ENCODE measurements around the gene NNT. TPM values are rescaled to one million over a fixed set of nuclear protein-coding genes. Genes with fewer than 3 reads are reported as not detected.
A peak's percentile ranks its signal among the peaks of the same experiment; 100 is the strongest.
"Not testable (repeated sequence)": the region's sequence is repeated elsewhere in the genome, so short reads cannot be mapped to it uniquely, and the experiment has no call there.

NNT gene
- total RNA-seq, 1 donor from 2014 or later = 120 TPM

DNA sequence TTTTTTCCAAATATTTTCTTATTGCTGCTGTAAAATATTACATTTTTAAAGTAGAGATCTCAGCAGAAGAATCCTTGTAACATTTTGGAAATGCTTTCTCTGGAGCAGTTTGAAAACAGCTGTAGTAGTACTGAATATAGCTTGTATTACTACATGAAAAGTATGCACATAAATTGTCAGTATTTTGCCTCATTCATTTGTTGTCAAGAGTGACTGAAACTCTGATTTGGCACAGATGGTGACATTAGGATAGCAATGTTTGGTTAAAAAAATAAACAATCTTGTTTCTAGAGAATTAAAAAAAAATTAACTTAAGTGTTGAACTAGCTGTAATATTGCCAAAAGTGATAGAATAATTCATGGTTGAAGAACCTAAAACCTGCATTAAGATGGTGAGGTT, 90.4 kb downstream of the NNT start:
- no peak overlapping the region for H3K4me3 Mint-ChIP-seq (ENCODE audit: unreplicated experiment)
- peaks cover 5% of the 10 kb centered on the region for H3K4me1 Mint-ChIP-seq (ENCODE audit: low read depth)
- no peaks in the 10 kb centered on the region for H3K9me3 Mint-ChIP-seq (ENCODE audit: low read depth)
- no peak overlapping the region for H3K27ac Mint-ChIP-seq (ENCODE audit: unreplicated experiment)
- no peaks in the 10 kb centered on the region for H3K27me3 Mint-ChIP-seq (ENCODE audit: low read depth)
- peaks cover 16% of the 10 kb centered on the region for H3K36me3 Mint-ChIP-seq (ENCODE audit: low read depth)
- DNase-seq (ENCODE audit: low spot score) = no peak
- TF ChIP-seq, protein P1, sequence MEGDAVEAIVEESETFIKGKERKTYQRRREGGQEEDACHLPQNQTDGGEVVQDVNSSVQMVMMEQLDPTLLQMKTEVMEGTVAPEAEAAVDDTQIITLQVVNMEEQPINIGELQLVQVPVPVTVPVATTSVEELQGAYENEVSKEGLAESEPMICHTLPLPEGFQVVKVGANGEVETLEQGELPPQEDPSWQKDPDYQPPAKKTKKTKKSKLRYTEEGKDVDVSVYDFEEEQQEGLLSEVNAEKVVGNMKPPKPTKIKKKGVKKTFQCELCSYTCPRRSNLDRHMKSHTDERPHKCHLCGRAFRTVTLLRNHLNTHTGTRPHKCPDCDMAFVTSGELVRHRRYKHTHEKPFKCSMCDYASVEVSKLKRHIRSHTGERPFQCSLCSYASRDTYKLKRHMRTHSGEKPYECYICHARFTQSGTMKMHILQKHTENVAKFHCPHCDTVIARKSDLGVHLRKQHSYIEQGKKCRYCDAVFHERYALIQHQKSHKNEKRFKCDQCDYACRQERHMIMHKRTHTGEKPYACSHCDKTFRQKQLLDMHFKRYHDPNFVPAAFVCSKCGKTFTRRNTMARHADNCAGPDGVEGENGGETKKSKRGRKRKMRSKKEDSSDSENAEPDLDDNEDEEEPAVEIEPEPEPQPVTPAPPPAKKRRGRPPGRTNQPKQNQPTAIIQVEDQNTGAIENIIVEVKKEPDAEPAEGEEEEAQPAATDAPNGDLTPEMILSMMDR (IDR thresholded peaks at IDR 0.05) = no peak

DNA sequence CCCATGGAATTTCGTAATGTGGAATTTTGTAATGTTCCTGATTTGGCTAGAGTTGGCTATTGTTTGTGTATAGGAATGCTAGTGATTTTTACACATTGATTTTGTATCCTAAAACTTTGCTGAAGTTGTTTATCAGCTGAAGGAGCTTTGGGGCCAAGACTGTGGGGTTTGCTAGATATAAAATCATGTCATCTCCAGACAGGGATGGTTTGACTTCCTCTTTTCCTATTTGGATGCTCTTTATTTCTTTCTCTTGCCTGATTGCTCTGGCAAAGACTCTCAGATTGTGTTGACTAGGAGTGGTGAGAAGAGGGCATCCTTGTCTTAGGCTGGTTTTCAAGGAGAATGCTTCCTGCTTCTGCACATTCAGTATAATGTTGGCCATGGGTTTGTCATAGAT, 91.0 kb downstream of the NNT start:
- peaks cover 5% of the 10 kb centered on the region for H3K4me1 Mint-ChIP-seq (ENCODE audit: low read depth)
- TF ChIP-seq, protein P1 (IDR thresholded peaks at IDR 0.05) = no peak
- H3K9me3 Mint-ChIP-seq (ENCODE audit: low read depth) = no peaks in the 10 kb centered on the region
- no peak overlapping the region for H3K27ac Mint-ChIP-seq (ENCODE audit: unreplicated experiment)
- DNase-seq (ENCODE audit: low spot score) = no peak
- H3K4me3 Mint-ChIP-seq (ENCODE audit: unreplicated experiment) = no peak overlapping the region
- peaks cover 16% of the 10 kb centered on the region for H3K36me3 Mint-ChIP-seq (ENCODE audit: low read depth)
- no peaks in the 10 kb centered on the region for H3K27me3 Mint-ChIP-seq (ENCODE audit: low read depth)

DNA sequence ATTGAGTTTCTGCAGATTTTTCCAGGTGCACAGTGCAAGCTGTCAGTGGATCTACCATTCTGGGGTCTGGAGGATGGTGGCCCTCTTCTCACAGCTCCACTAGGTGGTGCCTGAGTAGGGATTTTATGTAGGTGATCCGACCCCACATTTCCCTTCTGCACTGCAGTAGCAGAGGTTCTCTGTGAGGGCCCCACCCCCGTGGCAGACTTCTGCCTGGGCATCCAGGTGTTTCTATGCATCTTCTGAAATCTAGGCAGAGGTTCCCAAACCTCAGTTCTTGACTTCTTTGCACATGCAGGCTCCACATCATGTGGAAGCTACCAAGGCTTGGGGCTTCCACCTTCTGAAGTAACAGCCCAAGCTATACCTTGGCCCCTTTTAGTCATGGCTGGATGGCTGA, 93.5 kb downstream of the NNT start:
- not testable (repeated sequence) for H3K4me3 Mint-ChIP-seq (ENCODE audit: unreplicated experiment); H3K27me3 Mint-ChIP-seq (ENCODE audit: low read depth); H3K9me3 Mint-ChIP-seq (ENCODE audit: low read depth); H3K4me1 Mint-ChIP-seq (ENCODE audit: low read depth); H3K27ac Mint-ChIP-seq (ENCODE audit: unreplicated experiment); DNase-seq (ENCODE audit: low spot score)
- H3K36me3 Mint-ChIP-seq (ENCODE audit: low read depth) = peaks cover 15% of the 10 kb centered on the region

DNA sequence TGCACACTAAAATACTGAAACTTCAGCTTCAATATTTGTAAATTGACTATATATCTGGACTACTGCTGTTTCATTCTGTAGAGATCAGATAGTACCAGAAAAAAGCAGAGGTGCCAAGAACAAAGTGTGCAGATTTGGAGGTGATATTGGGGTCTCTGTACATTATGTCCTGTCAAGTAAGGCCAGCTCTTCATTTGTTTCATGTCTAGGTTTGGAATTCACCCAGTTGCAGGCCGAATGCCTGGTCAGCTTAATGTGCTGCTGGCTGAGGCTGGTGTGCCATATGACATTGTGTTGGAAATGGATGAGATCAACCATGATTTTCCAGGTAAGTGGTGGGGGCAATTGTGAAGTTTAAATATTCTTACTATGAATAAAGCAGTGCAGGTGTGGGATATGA, 96.9 kb downstream of the NNT start:
- no peaks in the 10 kb centered on the region for H3K9me3 Mint-ChIP-seq (ENCODE audit: low read depth)
- peaks cover 7% of the 10 kb centered on the region for H3K4me1 Mint-ChIP-seq (ENCODE audit: low read depth)
- H3K27me3 Mint-ChIP-seq (ENCODE audit: low read depth) = no peaks in the 10 kb centered on the region
- TF ChIP-seq, protein P1 (IDR thresholded peaks at IDR 0.05) = no peak
- H3K27ac Mint-ChIP-seq (ENCODE audit: unreplicated experiment) = peak overlapping the region; percentile 53
- H3K36me3 Mint-ChIP-seq (ENCODE audit: low read depth) = peaks cover 18% of the 10 kb centered on the region
- DNase-seq (ENCODE audit: low spot score) = no peak
- H3K4me3 Mint-ChIP-seq (ENCODE audit: unreplicated experiment) = no peak overlapping the region

DNA sequence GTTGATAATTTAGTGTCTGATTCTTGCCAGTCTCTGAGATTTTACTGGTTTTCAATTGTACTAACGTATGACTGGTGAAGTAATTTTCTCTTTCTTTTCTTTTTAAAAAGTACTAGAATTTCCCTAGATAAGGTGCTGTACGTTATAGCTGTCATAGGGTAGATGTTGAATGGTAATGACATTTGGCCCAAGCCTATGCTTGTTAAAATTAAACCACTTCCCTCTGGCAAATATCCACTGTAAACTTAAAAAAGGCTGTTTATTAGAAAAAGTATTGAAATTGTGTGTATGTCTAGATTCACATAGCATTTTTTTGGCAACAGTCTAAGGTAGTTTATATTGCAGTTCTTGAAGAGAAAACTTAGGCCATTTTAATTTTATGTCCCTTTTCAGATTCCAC, 97.6 kb downstream of the NNT start:
- Mint-ChIP-seq H3K36me3 (ENCODE audit: low read depth) (peaks cover 18% of the 10 kb centered on the region), H3K9me3 (ENCODE audit: low read depth) (no peaks in the 10 kb centered on the region), H3K4me1 (ENCODE audit: low read depth) (peaks cover 7% of the 10 kb centered on the region), H3K4me3 (ENCODE audit: unreplicated experiment) (no peak overlapping the region), H3K27ac (ENCODE audit: unreplicated experiment) (no peak overlapping the region), H3K27me3 (ENCODE audit: low read depth) (no peaks in the 10 kb centered on the region)
- no peak for DNase-seq (ENCODE audit: low spot score)
- TF ChIP-seq, protein P1 (IDR thresholded peaks at IDR 0.05) = no peak

DNA sequence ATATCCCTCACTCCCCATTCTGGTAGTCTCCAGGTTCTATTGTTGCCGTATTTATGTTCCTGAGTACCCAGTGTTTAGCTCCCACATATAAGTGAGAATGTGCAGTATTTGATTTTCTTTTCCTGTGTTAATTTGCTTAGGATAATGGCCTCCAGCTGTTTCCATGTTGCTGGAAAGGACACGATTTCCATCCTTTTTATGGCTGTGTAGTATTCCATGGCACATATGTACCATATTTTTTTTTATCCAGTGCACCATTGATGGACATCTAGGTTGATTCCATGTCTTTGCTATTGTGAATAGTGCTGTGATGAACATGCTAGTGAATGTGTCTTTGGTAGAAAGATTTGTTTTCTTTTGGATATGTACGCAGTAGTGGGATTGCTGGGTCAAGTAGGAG, 98.2 kb downstream of the NNT start:
- Mint-ChIP-seq H3K36me3 (ENCODE audit: low read depth) (peaks cover 13% of the 10 kb centered on the region), H3K27me3 (ENCODE audit: low read depth) (no peaks in the 10 kb centered on the region), H3K4me1 (ENCODE audit: low read depth) (peaks cover 7% of the 10 kb centered on the region), H3K4me3 (ENCODE audit: unreplicated experiment) (no peak overlapping the region), H3K27ac (ENCODE audit: unreplicated experiment) (no peak overlapping the region), H3K9me3 (ENCODE audit: low read depth) (no peaks in the 10 kb centered on the region)
- no peak for DNase-seq (ENCODE audit: low spot score)
- TF ChIP-seq, protein P1 (IDR thresholded peaks at IDR 0.05) = no peak

All from chondrocyte (in vitro differentiated cells).